SK-N-DZ (cell line): ENCODE data around the gene GNAT2.

Source experiments
- DNase-seq: peaks from one replicate; pipeline ENCODE4 v3.0.0-alpha.2; 2015; ENCODE audit warnings: low spot score

Gene GNAT2

DNA sequence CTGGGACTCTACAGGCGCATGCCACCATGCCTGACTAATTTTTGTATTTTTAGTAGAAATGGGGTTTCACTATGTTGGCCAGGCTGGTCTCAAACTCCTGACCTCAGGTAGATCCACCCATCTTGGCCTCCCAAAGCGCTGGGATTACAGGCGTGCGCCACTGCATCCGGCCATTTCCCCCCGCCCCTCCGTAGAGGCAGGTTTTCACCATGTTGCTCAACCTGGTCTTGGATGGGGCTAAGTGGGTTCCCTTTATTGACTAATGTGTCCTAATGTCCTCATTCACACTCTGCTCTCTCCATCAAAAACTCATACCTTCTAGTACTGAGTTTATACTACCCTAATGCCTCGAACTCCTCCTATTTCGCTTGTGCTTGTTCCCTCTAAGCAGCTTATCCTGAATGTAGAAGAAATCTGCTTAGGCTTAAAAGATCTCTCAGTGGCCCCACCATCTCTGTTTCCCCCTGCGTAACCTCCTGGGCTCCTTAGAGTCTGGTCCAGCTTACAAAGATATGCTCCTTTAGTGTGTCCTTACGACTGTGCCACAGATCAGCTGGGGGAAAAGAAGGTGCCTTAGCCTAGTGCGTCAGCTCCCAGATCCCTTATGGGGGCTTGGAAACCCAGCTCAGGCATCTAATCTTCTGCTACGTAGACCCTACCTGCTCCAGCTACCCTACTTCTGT, 8.0 kb downstream of the GNAT2 start:
- DNase-seq = no peak

DNA sequence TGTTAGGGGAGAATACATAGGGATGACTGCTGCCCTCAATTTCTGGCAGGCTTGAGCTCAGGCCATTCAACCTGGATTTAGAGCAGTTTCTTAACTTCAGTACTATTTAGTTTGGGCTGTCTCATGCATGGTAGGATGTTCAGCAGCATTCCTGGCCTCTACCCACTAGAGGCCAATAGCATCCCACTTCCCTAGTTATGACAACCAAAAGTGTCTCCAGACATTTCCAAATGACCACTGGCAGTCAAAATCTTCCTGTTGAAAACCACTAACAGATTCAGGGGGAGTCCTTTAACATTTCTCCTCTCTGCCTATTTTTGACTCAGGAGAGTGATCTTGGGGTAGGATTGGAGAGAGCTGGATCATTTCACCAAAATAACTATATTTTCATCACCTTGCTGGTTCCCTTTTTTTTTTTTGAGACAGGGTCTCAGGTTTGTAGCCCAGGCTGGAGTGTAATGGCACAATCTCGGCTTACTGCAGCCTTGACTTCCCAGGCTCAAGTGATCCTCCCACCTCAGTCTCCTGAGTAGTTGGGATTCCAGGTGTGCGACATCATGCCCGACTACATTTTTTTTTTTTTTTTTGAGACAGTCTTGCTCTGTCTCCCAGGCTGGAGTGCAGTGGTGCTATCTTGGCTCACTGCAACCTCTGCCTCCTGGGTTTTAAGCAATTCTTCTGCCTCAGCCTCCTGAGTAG, 8.7 kb downstream of the GNAT2 start:
- DNase-seq = no peak

GRCh38 chr1:109609881-109610280, 9.5 kb downstream of the GNAT2 start:
- no peak for DNase-seq

- no peak for DNase-seq
These were observed 14.0 kb downstream of the GNAT2 start for GRCh38 chr1:109605381-109605780.

DNA sequence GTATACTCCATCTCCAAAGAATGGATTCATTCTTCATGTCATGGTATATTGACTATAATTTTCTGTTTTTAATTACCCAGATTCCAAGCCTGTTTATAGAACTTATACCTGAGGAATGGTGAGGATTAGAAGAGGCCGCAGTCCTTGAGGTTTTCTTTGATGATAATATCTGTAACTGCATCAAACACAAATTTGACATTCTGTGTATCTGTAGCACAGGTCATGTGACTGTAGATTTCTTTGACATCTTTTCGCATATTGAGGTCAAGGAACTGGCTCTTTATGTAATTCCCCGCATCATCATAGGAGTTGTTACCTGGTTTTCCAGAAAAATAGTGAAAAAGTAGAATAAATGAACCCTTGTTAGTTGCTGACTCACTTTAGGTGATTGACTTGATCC, 16.2 kb downstream of the GNAT2 start:
- no peak for DNase-seq

DNA sequence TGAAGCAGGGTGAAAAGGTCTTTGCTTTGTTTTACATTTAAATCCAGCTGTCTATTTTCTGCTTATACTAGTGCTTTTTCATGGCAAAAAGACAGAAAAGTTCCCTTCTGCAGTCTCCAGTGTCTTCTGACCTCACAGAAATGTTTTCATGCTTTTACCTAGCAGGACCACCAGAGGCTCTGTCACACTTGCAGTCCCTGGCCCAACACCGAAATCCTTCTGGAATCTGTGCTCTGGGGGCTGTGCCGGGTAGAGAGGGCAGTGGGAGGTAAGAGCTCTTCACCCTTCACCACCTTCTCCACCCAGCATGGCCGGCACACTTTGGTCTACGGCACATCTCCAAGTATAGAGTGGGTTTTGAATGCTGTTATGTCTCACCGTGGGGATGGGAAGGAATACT, 20.8 kb downstream of the GNAT2 start:
- DNase-seq = no peak

DNA sequence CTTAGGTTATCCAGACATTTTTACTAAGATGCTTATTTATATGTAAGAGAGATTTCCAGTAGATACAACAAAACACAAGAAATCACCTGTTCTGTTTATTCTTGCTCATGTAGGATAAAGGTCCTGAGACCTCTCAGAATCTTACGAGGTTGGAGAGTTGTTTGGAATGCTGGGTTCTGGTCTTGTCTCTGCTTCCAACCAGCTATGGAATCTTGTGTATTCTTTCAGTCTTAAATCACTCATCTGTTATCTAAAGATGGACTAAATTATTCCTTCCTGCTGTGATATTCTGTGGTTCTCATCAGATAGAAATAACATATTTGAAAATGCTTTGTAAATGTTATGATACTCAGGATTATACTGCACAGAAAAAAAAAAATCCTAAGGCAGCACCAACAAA, 21.3 kb downstream of the GNAT2 start:
- DNase-seq = no peak

DNA sequence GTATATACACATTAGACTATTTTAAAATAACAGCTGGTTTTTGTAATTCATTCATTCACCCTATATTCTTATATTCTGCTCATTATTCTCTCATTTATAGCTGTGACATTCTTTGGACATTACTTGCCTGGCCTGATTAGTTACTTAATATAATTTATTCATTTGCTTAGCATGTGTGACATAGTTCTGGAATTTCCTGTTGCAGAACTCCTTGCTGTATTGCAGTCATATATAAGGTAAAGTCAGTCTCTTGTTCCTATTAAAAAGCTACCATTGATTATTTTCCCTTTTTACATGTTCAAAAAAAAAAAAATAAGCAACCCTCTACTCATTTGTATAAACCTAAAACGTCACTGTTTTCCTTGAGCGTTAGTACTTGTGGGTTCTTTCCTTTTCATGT, 23.9 kb downstream of the GNAT2 start:
- DNase-seq = no peak

DNA sequence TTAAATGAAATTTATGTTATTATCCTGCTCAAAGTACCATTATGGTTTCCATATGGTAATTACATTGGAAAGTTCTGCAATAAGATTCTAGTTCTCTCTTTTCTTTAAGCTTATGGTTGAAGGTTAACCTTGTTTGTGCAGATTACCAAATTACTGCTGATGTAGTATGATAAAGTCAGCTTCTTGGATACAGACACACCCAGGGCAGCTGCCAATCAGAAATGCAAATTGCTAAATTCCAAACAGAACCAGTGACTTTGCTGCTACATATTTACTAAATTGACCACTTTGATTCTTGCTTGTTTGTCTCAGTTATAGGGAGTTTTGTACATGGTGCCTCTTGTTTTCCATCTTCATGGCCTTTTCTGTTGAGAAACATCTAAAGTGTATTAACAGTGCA, 26.5 kb downstream of the GNAT2 start:
- no peak for DNase-seq

GRCh38 chr1:109589679-109590078, 29.7 kb downstream of the GNAT2 start:
- DNase-seq = no peak

GRCh38 chr1:109589177-109589576, 30.2 kb downstream of the GNAT2 start:
- DNase-seq = no peak

GRCh38 chr1:109586055-109586454, 33.4 kb downstream of the GNAT2 start:
- DNase-seq = no peak

DNA sequence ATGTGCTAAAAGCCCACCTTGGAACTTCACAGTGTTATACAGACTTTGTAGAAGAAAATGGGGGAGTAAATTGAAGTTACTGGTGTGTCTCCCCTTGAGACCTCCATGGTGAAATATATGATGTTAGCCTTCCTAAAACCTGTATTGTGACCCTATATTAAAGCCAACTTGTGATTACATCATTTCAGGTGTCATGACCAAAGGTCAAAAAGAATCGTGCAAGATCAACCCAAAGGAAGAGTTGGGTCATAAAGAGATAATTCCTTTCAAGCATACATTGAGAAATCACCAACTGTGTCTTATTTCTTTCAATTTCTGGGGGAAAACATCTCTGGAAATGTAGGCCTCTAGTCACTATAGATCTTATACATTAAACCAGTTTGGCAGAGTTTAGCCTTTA, 34.6 kb downstream of the GNAT2 start:
- DNase-seq = no peak

DNA sequence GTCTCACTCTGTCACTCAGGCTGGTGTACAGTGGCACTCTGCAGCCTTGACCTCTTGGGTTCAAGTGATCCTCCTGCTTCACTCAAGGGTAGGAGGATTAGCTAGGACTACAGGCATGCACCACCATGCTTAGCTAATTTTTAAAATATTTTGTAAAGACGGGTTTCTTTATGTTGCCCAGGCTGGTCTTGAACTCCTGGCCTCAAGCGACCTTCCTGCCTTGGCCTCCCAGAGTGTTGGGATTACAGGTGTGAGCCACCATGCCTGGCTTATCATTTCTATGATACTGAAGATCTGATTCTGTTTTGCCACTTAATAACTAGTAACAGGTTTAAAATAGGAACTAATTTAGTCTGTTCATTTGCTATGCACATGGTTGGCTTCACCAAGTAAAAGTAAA, 37.4 kb downstream of the GNAT2 start:
- DNase-seq = no peak

- DNase-seq = no peak
These were observed 39.9 kb downstream of the GNAT2 start for GRCh38 chr1:109579491-109579890.

DNA sequence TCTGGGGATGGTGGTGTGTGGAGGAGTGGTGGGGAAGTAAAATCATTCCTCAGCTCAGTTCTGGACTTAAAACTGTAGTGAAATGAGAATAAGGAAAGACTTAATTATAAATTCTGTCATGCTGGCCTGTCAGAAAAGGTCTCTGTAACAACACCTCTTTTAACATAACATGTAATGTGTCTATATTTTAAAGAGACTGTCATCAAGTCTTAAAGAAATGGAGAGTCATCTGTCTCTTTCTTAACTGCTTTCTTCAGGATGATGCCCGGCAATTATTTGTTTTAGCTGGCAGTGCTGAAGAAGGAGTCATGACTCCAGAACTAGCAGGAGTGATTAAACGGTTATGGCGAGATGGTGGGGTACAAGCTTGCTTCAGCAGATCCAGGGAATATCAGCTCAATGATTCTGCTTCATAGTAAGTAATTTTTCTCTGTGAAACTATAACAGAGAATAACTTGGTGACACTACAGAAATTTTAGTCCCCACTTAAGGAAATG, 40.4 kb downstream of the GNAT2 start:
- no peak for DNase-seq

DNA sequence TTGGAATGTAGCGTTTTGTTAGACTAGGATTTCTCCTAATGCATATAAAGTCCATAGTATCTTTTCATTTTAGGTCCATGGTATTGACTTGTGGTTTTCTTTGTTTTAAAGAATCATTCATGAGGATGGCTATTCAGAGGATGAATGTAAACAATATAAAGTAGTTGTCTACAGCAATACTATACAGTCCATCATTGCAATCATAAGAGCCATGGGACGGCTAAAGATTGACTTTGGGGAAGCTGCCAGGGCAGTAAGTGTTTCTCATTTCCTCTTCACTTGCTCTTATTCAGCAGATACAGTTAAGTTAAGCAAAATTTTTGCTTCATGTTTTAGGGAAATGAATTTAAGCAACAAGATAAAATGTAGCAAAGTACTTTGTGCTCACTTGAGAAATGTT, 45.6 kb downstream of the GNAT2 start:
- no peak for DNase-seq

DNA sequence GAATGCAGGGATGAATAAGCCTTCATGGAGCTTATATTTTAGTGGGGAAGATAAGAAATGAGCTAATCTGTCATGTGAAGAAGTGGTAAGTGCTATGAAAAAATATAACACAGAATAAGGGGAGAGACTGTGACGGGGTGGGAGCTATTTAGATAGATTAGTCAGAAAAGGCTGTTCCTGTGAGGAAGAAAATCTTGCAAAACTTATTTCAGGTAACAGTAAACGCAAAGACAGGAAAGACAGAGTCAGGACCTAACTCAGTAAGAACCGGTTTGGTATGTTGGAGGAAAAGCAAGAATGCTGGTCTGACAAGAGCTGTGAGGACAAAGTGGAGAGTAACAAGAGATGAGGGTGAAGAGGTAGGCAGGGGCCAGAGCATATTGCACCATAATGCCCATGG, 49.0 kb downstream of the GNAT2 start:
- no peak for DNase-seq

DNA sequence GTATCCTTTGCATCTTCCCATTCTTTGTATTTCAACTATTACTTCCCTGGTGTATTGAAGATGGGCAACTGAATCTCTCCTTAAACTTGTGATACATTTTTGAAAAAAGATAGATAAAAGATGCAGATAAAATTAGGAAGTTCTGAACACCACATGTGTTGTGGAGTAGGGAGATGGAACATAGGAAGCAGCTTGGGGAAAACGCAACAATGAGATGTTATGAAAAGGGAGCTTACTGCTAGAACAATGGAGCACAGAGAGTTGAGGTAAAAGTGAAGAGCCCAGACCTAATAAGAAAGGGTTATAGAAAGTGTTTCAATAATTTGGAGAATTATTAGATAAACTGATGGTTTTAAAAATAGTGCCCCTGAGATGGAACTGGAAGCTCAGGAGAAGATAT, 50.1 kb downstream of the GNAT2 start:
- DNase-seq = no peak

GRCh38 chr1:109567877-109568672, 51.3 kb downstream of the GNAT2 start:
- DNase-seq = no peak

DNA sequence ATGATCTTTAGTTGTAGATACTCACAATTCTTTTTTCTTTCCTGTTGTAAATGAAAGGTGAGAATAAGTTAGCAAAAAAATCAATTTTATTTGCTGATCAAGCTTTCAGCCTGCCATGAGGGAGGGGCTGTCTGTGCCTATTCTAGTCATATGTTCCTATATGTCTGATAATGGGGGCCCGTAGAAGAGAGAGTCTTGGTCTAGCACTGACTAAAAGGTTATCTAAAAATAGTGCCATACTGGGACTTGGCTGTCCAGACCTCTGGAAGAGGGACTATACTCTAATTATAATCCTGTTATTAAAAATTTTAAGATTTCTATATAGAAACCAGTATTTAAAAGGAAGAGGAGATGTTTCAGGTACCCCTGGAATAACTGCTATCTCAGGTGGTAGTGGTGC, 52.4 kb downstream of the GNAT2 start:
- no peak for DNase-seq

- no peak for DNase-seq
These were observed 54.2 kb downstream of the GNAT2 start for GRCh38 chr1:109565241-109565640.
